Right renal cortex interstitium (tissue), 3 donors: ENCODE results near the gene ABCD1. TPM values are rescaled to one million over a fixed set of nuclear protein-coding genes. Genes with fewer than 3 reads are reported as not detected.
"Not testable (repeated sequence)": the region's sequence is repeated elsewhere in the genome, so short reads cannot be mapped to it uniquely, and the experiment has no call there.

Source experiments
- DNase-seq, 3 donors: peaks; one replicate each; pipeline ENCODE4 v3.0.0-alpha.2; 2013; ENCODE audit warnings: low read depth in 3 of 3, low spot score in 2 of 3
- polyA plus RNA-seq, 3 donors: library from polyadenylated mRNA; unstranded; fragments of 120-200 nt; gene quantifications; one replicate each; pipeline ENCODE4 v1.2.1, GENCODE V29; 2013; ENCODE audit not compliant: insufficient read length in 3 of 3

ABCD1 gene
- polyA plus RNA-seq, result 1 to 10 TPM; 7.2 to 7.7 (median 7.4) TPM

- peak in 2 of 3 donors; percentile 70 to 76 for DNase-seq
These were observed at the start of gene ABCD1, which contains the start of gene BCAP31 for GRCh38 chrX:153724252-153725038. TSS of gene ABCD1 (plus strand) at chrX:153724856. CDS start at chrX:153725267, 411 bp downstream. TSS of gene BCAP31 (minus strand) at chrX:153724387. CDS start at chrX:153723244, 1,143 bp downstream.

- DNase-seq, result no peak
These were observed 43.5 kb upstream of the ABCD1 start for GRCh38 chrX:153681175-153681574.

- not testable (repeated sequence) for DNase-seq
These were observed 41.2 kb upstream of the ABCD1 start for GRCh38 chrX:153683486-153683885.

- DNase-seq, result no peak
These were observed 40.0 kb upstream of the ABCD1 start for GRCh38 chrX:153684467-153685155.

GRCh38 chrX:153685156-153685536, 39.5 kb upstream of the ABCD1 start:
- no peak for DNase-seq

GRCh38 chrX:153685751-153686696, 38.6 kb upstream of the ABCD1 start:
- DNase-seq, result no peak

- DNase-seq, result no peak
These were observed 37.9 kb upstream of the ABCD1 start for GRCh38 chrX:153686711-153687110.

GRCh38 chrX:153687121-153688039, 37.3 kb upstream of the ABCD1 start, which contains the start of gene SLC6A8:
TSS of gene SLC6A8 (plus strand) at chrX:153687926. CDS start at chrX:153688575, 649 bp downstream.
- no peak for DNase-seq

- no peak for DNase-seq
These were observed 36.6 kb upstream of the ABCD1 start for GRCh38 chrX:153688071-153688470.

GRCh38 chrX:153688506-153688905, 36.1 kb upstream of the ABCD1 start:
- DNase-seq, result no peak

GRCh38 chrX:153688911-153689590, 35.6 kb upstream of the ABCD1 start:
- no peak for DNase-seq

- DNase-seq, result no peak
These were observed 34.8 kb upstream of the ABCD1 start for GRCh38 chrX:153689654-153690465.

GRCh38 chrX:153690466-153690865, 34.2 kb upstream of the ABCD1 start:
- no peak for DNase-seq

GRCh38 chrX:153691032-153691827, 33.4 kb upstream of the ABCD1 start:
- not testable (repeated sequence) for DNase-seq

- no peak for DNase-seq
These were observed 32.7 kb upstream of the ABCD1 start for GRCh38 chrX:153692003-153692402.

GRCh38 chrX:153692611-153693156, 32.0 kb upstream of the ABCD1 start:
- no peak for DNase-seq
